ENCODE measurements around the gene PIEZO2.

PIEZO2 gene

DNA sequence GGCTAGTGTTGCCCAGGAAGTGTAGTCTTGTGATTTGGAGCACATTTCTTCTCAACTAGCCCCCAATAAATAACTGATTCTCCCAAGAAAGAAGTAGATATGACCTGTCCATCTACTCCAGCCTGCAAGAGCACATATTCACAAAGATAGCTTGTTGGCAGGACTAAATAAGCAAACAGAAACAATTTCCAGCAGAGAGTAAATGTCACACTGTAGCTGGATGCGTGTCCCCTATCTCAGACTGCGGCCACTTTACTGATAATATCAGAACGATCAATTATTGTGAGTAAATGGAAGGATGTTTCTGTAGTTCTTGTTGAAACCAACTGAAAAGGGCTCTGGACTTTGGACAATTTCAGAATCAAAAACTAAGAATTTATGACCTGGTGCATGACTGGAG is 97.9 kb downstream of the PIEZO2 start:
- Histone ChIP-seq H3K4me3 (ENCODE audit: low read depth, low read length) (no peak overlapping the region), H3K27me3 (no peaks in the 10 kb centered on the region), H3K36me3 (no peaks in the 10 kb centered on the region), H3K4me1 (no peaks in the 10 kb centered on the region), H3K9me3 (no peaks in the 10 kb centered on the region)
- TF ChIP-seq CTCF (IDR thresholded peaks at IDR 0.05; ENCODE audit: low read depth, low read length) = no peak
- no peak for DNase-seq

GRCh38 chr18:11050966-11051365 is 98.4 kb downstream of the PIEZO2 start:
- H3K36me3 ChIP-seq = no peaks in the 10 kb centered on the region
- H3K9me3 ChIP-seq = no peaks in the 10 kb centered on the region
- DNase-seq = no peak
- TF ChIP-seq CTCF (IDR thresholded peaks at IDR 0.05; ENCODE audit: low read depth, low read length) = no peak
- H3K27me3 ChIP-seq = no peaks in the 10 kb centered on the region
- H3K4me1 ChIP-seq = no peaks in the 10 kb centered on the region
- no peak overlapping the region for H3K4me3 ChIP-seq (ENCODE audit: low read depth, low read length)

- no peaks in the 10 kb centered on the region for H3K27me3 ChIP-seq
- H3K36me3 ChIP-seq = no peaks in the 10 kb centered on the region
- H3K9me3 ChIP-seq = no peaks in the 10 kb centered on the region
These were observed 101.6 kb downstream of the PIEZO2 start for GRCh38 chr18:11047817-11048216.

GRCh38 chr18:11047156-11047555 is 102.2 kb downstream of the PIEZO2 start:
- DNase-seq = no peak
- no peak for TF ChIP-seq CTCF (IDR thresholded peaks at IDR 0.05; ENCODE audit: low read depth, low read length)
- no peaks in the 10 kb centered on the region for H3K9me3 ChIP-seq
- H3K4me1 ChIP-seq = no peaks in the 10 kb centered on the region
- H3K4me3 ChIP-seq (ENCODE audit: low read depth, low read length) = no peak overlapping the region
- H3K36me3 ChIP-seq = no peaks in the 10 kb centered on the region
- H3K27me3 ChIP-seq = no peaks in the 10 kb centered on the region

More at GRCh38 chr18:11047817-11048216, 101.6 kb downstream of the PIEZO2 start:
- no peak overlapping the region for H3K4me3 ChIP-seq (ENCODE audit: low read depth, low read length)
- no peak for TF ChIP-seq CTCF (IDR thresholded peaks at IDR 0.05; ENCODE audit: low read depth, low read length)
- no peaks in the 10 kb centered on the region for H3K4me1 ChIP-seq
- no peak for DNase-seq

- Histone ChIP-seq H3K27me3 (no peaks in the 10 kb centered on the region), H3K36me3 (no peaks in the 10 kb centered on the region), H3K9me3 (no peaks in the 10 kb centered on the region), H3K4me1 (no peaks in the 10 kb centered on the region), H3K4me3 (ENCODE audit: low read depth, low read length) (no peak overlapping the region)
- TF ChIP-seq CTCF (IDR thresholded peaks at IDR 0.05; ENCODE audit: low read depth, low read length) = no peak
- no peak for DNase-seq
These were observed 103.2 kb downstream of the PIEZO2 start for GRCh38 chr18:11046140-11046539.

DNA sequence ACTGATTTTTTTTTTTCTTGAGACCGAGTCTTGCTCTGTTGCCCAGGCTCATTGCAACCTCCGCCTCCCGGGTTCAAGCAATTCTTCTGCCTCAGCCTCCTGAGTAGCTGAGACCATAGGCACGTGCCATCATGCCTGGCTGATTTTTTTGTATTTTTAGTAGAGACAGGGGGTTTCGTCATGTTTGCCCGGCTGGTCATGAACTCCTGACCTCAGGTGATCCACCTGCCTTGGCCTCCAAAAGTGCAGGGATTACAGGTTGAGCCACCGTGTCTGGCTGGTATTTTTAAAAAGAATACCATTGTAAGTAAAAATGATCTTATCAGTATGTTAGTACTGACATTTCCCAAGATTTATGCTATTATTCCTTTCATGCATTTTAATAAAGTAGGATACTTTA is 105.7 kb downstream of the PIEZO2 start:
- no peaks in the 10 kb centered on the region for H3K27me3 ChIP-seq
- H3K4me3 ChIP-seq (ENCODE audit: low read depth, low read length) = no peak overlapping the region
- H3K9me3 ChIP-seq = no peaks in the 10 kb centered on the region
- no peaks in the 10 kb centered on the region for H3K36me3 ChIP-seq
- H3K4me1 ChIP-seq = no peaks in the 10 kb centered on the region
- DNase-seq = no peak
- no peak for TF ChIP-seq CTCF (IDR thresholded peaks at IDR 0.05; ENCODE audit: low read depth, low read length)
